SH-SY5Y (cell line): ENCODE measurements around the gene ANXA3.

Experiments used
- GATA2 ChIP-seq: IDR thresholded peaks from 2 replicates; pipeline ENCODE4 v1.6.1; 2011; ENCODE audit warnings: mild to moderate bottlenecking, low read depth, low read length
- GATA3 ChIP-seq: IDR thresholded peaks from 2 replicates; pipeline ENCODE4 v1.6.1; 2011; ENCODE audit warnings: low read depth, mild to moderate bottlenecking, low read length, moderate library complexity

- no peak for TF ChIP-seq GATA2
- TF ChIP-seq GATA3 = no peak
Measured at GRCh38 chr4:78624048-78624447, 72.5 kb downstream of the ANXA3 start.
